NOMO-1 treated with DMSO at 0.1 percent for 48 hours (cell line): ENCODE data around the gene NUDT2.
"Not testable (repeated sequence)": the region's sequence is repeated elsewhere in the genome, so short reads cannot be mapped to it uniquely, and the experiment has no call there.

ENCODE experiments used
- DNase-seq: peaks from one replicate; lab custom pipeline; 2025; ENCODE audit not compliant: unreplicated experiment; lab: John Stamatoyannopoulos, UW

NUDT2 gene

GRCh38 chr9:34334916-34335315 lies 5.5 kb downstream of the NUDT2 start:
- DNase-seq = no peak

- DNase-seq = no peak
Observed at GRCh38 chr9:34335376-34335775, 6.0 kb downstream of the NUDT2 start.

GRCh38 chr9:34337403-34337802 lies 8.0 kb downstream of the NUDT2 start:
- no peak for DNase-seq

GRCh38 chr9:34338079-34338478 lies 8.7 kb downstream of the NUDT2 start:
- not testable (repeated sequence) for DNase-seq

GRCh38 chr9:34338665-34339385 lies 9.5 kb downstream of the NUDT2 start:
- no peak for DNase-seq

- DNase-seq = no peak
Observed at GRCh38 chr9:34341659-34342295, 12.4 kb downstream of the NUDT2 start.

GRCh38 chr9:34343090-34343489 lies 13.7 kb downstream of the NUDT2 start:
- DNase-seq = no peak

- DNase-seq = no peak
Observed at GRCh38 chr9:34343605-34344004, 14.2 kb downstream of the NUDT2 start.

- no peak for DNase-seq
Observed at GRCh38 chr9:34346873-34347799, 17.8 kb downstream of the NUDT2 start.

- no peak for DNase-seq
Observed at GRCh38 chr9:34347800-34348158, 18.4 kb downstream of the NUDT2 start.

GRCh38 chr9:34349324-34349723 lies 20.0 kb downstream of the NUDT2 start:
- DNase-seq = no peak

- not testable (repeated sequence) for DNase-seq
Observed at GRCh38 chr9:34352122-34352652, 22.8 kb downstream of the NUDT2 start.

GRCh38 chr9:34352957-34353356 lies 23.6 kb downstream of the NUDT2 start:
- not testable (repeated sequence) for DNase-seq

- DNase-seq = no peak
Observed at GRCh38 chr9:34362614-34363214, 33.3 kb downstream of the NUDT2 start.

- DNase-seq = no peak
Observed at GRCh38 chr9:34363619-34364351, 34.4 kb downstream of the NUDT2 start.

- no peak for DNase-seq
Observed at GRCh38 chr9:34365282-34365681, 35.9 kb downstream of the NUDT2 start.

- no peak for DNase-seq
Observed at GRCh38 chr9:34366365-34366764, 37.0 kb downstream of the NUDT2 start.

- DNase-seq = not testable (repeated sequence)
Observed at GRCh38 chr9:34367751-34368410, 38.5 kb downstream of the NUDT2 start.

GRCh38 chr9:34368796-34369195 lies 39.4 kb downstream of the NUDT2 start:
- not testable (repeated sequence) for DNase-seq

- no peak for DNase-seq
Observed at GRCh38 chr9:34369636-34370035, 40.3 kb downstream of the NUDT2 start.
